Stimulated activated CD4-positive, alpha-beta T cell treated with anti-CD3 and anti-CD28 coated beads, Interleukin-12 subunit alpha, Interleukin-12 subunit beta, amount 100 ng/mL, for 24 hours (primary cell): Measurements from ENCODE around the gene PSMB5.
A peak's percentile ranks its signal among the peaks of the same experiment; 100 is the strongest.
"Not testable (repeated sequence)": the region's sequence is repeated elsewhere in the genome, so short reads cannot be mapped to it uniquely, and the experiment has no call there.

ENCODE experiments used
- DNase-seq, 2 experiments: peaks; one replicate each; pipeline ENCODE4 v3.0.0-alpha.2; 2020; ENCODE audit warnings: low read depth in 2 of 2

PSMB5 gene

DNA sequence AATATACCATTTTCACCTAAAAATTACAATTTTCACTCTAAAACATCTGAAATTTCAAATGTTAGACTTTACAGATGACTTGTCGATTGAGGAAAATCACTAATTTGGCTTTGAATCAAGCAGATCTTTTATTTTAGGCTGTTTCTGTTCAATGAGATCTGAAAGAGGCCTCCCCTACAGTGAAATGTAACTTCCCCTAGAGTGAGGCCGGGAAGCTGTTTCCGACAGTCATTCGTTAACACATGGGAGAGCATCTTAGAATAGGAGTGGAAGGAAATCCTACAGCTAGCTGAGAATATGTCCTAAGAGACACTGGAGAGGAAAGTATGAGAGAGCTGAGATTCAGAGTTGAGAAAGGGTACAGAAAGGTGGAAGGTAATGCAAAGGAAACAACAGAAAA is 19.1 kb downstream of the PSMB5 start:
- no peak for DNase-seq

DNA sequence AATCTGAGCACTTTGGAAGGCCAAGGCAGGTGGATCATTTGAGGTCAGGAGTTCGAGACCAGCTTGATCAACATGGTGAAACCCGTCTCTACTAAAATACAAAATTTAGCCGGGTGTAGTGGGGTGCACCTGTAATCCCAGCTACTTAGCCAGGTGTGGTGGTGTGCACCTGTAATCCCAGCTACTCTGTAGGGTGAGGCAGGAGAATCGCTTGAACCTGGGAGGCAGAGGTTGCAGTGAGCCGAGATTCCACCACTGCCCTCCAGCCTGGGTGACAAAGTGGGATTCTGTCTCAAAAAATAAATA is 21.0 kb downstream of the PSMB5 start:
- DNase-seq = not testable (repeated sequence)

DNA sequence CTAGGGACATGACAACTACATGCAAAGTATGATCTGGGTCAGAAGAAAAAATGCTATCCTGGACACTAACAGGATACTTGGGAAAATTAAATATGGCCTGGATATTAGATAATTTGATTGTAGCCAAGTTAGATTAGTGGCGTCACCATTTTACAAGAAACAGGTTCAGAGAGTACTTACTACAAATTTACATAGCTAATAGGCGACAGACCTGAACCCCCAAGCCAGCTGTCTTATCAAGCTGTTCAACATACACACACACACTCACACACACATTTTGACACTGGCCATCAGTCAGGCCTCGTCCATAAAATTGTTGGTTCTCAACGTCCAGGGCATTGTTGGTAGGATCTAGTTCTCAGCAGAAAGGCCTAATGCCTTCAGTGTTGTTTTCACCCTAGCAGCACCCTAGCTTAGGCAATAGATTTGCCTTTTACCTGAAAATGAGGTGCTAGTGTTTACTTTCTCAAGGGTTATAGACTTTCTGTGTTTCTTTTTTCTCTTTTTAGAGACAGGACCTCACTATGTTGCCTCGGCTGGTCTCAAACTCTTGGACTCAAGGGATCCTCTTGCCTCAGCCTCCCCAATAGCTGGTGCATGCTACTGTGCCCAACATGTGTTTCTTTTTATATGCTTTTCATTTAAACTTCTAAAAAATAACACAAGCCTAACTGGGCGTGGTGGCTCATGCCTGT is 21.5 kb downstream of the PSMB5 start:
- no peak for DNase-seq

DNA sequence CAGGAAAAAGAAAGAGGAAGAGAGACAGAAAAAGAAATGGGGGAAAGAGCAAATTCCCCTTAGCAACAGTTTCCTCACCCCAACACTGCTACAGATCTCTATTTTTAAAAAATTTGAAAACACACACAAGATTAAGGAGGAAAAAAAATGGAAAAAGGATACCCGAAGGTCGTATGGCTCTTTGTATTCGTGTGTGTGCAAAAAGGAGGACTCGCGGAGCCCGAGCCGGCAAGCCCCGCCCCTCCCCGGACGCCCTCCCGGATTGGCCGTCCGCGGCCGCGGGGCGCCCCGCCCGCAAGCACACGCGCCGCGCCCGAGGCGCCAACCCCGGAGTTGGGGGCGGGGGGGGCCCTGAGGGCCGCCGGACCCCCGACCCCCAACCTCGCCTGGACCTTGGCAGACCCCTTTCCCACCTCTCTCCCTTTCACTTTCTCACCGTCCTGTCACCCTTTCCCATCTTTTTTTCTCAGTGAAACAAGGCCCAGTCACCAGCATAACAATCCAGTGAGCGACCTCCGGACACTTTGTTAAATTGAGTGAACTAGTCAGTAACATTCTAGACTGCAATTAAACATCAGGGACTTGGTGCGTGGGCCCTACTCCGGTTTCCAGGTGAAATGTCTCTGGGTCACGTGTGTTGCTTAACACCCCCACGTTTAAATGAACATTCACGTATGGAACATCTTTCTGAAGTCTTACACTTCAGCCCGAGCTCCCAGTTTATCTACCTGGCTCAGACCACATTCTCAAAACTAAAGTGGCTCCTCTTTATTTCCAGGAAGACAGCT is 24.6 kb downstream of the PSMB5 start, which contains the start of gene C14orf93:
Gene C14orf93, minus strand, starts transcription at position 205 of the 788 bp plus-strand sequence. CDS start 11,120 bp downstream, outside the sequence.
- peak; percentile 50 to 81 for DNase-seq

DNA sequence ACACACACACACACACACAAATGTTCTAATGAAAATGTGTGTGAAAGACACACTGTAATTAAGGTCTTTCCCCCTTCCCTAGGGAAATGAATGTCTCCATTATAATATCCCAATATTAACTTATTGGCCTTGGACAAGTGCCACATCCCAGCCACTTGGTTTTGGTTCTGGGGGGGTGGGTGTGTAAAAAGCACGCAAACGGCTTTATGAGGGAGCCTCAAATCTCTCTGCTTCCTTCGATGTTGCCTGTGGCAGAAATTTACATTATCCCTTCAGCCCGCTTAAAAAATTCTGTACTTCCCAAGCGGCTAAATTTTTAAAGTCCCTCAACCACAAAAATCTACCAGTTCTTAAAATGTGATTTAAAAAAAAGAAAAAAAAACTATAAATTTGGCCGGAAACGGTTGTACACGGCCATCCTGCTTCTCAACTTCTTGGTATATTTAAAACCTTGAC is 25.2 kb downstream of the PSMB5 start:
- no peak for DNase-seq

DNA sequence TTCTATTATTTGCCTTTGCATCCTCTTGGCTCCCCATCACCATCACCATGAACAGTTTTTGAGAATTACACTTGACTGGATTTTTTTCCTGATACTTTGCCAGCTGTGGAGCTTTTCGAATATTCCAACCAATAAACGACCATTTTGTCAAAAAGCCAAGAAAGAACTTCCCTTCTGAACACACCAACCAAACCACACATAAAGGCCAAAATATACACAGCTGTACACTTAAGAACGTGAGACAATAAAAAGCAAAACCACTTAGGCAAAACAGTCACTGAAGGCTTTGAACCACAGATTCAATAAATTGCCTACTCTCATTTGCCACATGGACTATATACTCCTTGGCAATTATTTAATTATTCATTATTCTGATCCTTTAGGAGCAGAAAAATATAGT is 25.9 kb downstream of the PSMB5 start:
- DNase-seq = no peak

DNA sequence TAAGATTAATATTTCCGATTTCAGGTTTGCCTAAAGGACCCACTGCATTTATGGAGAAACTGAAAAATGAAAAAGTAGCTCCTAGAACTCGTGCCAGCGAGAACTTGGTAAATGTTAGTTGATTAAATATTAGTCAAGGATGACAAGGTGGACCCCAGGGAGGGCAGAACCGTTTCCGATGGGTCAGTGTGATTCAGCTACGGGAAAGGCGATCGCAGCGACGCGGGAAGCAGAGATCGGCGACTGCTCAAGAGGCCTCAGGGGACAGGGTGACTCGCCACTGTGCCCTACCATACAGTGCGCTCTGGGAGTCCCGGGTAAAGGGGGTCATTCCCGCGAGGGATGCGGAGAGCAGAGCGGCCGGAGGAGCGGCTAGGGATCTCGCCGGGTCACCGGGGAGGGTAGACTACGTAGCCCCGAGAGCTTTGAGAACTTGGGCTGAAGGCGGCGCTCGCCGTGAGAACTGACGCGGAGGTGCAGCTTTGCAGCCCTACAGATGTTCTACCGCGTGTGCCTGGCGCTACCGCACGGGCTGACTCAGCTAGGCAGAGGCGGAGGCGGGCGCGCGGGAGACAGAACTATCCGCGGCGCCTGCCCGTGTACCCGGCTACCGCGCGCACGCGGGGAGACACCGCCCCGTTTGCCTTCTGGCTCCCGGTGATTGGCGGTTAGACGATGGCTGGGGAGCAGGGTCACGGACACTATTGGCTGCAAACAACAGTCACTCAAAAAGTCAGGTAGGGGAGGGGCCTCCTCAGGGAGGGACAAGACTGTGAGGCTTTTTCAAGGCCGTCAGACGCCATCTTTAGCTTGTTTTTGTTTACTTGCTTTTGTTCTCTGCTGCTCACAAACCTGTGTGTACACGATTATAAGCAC is 27.9 kb downstream of the PSMB5 start:
- DNase-seq = peak; percentile 95

DNA sequence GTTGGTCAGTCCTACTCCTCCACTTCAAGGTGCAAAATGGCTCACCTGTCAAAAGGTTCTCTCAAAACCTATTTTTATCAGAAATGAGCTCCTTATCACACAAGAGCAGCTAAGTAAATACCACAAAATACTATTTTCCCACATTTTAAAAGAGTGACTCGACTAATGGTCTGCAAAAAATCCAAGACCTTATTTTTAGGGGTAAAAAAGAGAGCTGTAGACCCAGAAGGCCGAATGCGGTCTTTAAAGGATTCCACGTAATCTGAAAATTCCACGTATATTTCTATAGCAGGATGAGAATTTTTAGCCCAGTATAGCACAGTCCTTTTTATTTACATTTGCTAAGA is 28.5 kb downstream of the PSMB5 start:
- DNase-seq = no peak

DNA sequence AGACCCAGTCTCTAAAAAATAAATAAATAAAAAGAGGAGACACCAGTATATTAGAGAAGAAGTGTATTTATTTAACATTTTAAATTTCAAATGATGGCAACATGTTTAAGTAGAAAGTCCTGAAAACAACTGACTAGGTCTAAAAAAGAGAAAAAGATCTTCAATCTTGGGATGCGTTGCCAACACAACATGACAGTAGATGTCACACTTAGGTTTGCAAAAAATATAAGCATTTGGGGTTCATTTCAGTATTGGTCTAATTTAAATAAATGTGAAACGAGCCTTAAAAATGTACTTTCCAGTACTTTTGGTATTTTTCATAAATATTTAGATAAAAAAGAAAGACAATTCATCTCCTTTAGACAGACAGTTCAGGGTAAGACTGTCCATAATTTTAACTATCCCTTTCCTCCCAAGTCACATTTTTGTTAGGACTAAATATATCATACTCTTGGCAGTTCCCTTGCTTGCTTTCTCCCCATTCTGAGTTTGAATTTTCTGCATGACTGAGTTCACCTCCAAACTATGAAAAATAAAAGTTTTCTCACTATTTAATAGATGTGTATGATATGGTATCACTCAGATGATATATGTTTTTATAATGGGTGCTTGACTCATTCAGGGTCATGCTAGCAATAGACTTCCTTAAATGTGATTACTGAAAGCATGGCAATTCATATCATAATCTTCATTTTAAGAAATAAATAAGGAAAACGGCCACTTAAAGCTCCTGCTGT is 29.1 kb downstream of the PSMB5 start:
- no peak for DNase-seq

DNA sequence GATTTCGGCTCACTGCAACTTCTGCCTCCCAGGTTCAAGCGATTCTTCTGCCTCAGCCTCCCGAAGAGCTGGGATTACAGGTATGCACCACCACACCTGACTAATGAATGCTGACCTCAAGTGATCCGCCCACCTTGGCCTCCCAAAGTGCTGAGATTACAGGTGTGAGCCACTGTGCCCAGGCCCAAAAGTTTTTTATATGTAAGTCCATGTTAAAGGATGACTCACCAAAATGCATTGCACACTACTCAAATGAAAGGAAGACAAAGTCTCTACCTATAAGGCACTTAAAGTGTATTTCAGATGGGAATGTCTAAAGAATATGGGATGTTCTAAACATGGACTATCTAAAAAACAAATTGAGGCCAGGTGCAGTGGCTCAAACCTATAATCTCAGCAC is 30.4 kb downstream of the PSMB5 start:
- not testable (repeated sequence) for DNase-seq

DNA sequence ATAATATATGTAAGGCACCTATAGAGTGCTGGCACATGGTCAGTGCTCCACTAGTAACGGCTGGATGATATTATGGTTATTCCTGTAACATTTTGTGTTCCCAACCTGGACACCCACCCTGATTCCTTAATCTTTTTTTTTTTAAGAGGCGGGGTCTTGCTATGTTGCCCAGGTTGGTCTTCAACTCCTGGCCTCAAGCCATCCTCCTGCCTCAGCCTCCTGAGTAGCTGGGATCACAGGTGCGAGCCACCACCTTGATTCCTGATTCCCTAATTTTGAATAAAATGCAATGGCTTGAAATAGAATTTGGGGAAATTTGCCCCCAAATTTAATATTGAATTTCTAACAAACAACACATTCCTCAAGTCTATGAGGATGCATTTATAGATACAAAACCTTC is 32.1 kb downstream of the PSMB5 start:
- DNase-seq = no peak

DNA sequence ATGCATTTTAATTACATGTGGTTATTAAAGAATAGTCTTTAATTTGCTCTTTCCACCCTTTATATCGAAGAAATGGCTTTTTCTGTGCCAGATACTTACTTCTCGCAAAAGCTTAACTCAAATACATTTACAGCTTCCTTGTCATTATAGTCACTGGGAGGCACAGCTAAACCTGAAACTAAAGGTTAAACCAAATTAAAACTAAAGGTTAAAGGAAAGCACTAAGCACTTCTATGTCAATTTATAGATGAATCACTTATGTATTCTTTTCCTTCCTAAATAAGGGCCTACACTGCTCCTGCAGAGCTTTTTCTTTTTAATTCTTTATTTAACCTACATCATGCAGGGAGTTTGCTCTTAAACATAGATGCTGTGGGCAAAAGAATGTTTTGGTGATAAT is 33.8 kb downstream of the PSMB5 start:
- no peak for DNase-seq

DNA sequence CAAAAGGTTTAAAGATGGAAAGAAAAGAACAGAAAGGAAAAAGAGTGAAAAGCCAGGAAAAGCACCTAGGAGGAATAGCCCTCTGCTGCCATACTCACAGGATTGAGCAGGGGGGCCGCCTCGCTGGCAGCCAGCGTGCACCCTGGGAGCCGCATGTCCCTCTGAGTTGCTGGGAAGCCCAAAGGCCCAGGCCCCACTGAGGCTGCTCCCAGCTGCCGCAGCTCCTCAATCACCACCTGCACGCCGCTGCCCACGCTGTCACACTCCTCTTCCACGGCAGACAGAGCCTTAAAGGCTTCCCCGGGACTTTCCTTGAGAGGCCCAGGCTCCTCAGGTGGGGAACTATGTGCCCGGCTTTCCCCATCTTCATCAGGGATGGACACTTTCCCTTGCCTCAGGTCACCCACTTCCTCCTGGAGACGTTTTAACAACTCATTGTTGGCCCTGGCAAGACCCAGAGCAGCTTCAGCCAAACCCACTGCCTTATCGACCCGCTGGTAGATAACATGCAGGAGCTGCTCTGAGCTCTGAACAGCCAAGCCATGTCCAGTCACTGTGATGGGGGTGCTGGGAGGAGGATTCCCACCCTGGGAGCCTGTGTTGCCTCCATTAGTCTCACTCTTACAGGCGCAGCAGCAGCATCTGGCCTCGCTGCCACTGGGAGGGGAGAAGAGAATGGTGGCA is 36.2 kb downstream of the PSMB5 start:
- DNase-seq = no peak

DNA sequence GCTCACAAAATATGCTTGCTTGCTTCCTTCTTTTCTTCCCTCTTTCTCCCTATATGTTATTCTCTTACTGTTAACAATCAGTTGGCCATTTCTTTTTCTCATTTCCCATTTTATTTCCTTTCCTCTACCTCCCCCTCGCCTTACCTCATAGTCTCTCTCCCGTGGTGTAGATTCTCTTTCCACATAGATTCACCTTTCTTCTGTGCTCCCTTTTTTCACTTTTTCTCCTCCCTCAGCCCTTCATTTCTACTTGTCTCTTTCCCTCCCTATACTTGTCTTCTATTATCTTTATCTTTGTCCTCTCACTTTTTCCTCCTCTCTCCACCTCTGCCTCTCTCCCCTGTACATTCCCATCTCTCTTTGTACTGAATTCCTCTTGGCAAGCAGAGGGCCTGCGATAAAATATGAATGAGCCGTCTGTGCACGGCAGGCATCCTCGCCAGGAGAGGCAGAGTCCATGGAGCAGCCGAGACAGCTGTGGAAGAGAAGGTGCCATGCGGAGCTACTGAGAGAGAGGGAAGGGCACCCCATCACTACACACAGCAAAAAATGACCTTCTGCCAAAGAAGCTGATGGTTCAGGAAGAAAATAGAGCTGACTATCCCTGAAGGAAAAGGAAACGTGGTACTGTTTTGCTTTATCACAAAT is 36.9 kb downstream of the PSMB5 start:
- no peak for DNase-seq

DNA sequence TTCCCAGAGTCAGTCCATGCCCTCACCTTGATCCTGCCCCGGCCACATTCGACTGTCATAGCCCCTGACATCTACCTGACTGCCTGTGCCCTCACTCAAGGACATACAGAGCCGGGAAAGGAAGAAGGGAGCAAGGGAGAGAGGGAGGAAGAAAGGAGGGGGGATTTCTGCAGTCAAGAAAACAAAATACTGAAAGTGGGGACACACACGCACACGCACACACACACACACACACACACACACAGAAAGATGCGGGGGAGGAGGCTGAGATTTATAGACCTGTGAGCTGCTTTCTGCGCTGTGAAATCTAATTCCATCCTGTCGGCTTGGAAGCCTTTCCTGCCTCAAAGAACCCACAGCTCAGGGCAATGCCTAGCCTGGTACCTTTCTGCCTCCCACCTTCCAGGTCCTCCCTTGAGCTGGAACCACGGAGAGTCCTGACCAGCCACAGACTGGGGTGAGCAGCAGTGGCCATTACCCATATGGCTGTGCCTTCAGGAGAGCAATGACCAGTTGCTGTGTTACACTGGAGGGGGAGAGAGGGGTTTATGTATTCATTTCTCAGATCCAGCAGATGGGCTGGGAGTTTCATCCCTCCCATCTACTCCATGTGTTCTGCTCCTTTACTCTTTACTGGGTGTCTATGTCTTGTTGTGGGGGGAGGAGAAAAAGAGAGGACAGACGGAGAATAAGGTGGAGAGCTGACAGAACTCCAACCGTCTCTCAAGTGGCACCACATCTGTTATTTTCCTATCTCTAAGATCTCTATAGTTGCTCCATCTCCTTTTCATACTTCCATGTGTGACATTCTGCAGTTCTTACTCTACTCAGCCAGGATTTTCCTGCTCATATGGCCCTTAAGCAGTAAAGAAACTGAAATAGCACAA is 37.7 kb downstream of the PSMB5 start:
- no peak for DNase-seq

DNA sequence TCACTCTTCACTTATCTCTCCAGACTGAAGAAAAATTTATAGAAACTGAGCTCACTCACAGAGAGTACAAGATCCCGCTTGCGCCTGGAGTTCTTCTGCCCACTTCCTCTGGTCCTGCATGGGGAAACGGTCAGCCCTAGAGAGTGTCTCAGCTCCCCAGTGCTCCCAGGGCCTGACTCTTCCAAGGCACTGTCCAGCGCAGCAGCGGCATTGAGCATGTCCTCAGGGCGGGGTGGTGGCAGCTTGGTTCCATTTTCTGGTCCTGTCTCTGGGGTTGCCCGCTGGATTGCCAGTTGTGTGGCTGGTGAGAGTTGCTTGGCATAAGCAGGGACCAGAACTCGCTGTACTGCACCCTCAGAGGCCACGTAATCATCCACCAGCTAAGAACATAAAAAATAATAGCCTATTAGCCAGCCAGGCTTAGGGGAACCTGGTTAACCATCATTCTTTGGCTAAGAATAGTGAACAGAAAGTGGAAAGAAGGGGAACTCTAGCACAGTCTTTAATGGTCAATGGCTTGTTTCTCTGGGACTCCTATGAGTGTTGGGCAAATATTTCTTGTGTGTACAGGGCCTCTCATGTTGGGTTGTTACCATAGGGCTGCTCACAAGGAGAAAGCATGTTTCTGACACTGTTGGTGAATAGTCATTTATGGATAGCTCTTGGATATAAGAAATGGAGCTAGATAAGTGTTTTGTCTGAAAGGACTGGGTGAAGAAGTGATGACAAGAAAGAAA is 38.6 kb downstream of the PSMB5 start:
- no peak for DNase-seq

DNA sequence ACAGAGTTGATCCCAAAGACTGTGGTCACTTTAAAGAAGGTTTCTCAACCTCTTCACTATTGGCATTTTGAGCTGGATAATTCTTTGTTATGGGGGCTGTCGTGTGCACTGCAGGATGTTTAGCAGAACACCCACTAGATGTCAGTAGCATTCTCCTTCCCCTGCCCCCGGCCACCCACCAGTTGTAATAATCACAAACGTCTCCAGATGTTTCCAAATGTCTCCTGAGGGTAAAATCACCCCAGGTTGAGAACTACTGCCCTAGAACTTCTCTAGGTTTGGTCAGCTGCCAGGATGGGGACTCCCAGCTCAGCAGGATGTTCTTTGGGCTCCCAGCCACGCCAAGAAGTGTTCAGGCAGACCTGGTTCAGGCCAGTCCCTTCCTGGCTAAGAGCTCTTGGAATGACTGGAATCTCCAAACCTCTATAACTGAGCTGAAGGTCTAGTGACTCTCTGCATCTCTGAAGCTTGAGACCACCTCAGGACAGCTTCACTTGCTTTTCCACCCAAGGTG is 39.9 kb downstream of the PSMB5 start:
- DNase-seq = no peak

DNA sequence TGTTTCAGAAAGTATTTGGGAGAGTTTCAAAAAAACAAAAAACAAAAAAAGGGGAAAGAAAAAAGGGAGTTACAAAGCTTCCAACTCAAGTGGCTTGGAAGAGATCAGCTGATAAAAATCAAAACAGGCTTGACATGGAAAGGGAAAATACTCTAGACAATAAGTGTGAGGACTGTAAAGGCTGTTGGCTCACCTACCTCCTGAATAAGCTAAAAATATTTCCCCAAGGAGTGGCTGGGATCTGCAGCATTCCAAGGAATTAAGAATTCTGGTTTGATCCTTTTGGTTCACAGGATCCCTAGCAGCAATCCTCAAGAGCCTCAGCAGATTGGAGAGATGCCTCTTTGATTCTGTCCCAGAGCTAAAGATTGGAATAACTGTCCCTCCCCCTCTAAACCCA is 41.2 kb downstream of the PSMB5 start:
- DNase-seq = no peak

DNA sequence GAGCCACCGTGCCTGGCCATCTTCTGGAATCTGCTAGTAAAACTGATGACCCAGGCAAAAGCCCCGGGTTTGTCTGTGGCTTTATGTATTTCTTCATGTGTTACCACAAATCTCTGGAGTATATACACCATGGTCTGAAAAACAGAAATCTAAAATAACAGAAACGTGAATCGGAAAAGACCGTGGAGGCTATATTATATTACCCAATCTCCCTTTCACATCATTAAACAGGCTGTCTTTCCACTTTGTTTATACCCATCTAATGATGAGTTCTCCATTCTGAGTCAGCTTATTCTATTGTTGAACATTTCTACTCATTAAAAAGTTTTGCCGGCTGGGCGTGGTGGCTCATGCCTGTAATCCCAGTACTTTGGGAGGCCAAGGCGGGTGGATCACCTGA is 42.8 kb downstream of the PSMB5 start:
- no peak for DNase-seq
